ENCODE data around the gene APOL6. TPM values are rescaled to one million over a fixed set of nuclear protein-coding genes. Genes with fewer than 3 reads are reported as not detected.
"Not testable (repeated sequence)": the region's sequence is repeated elsewhere in the genome, so short reads cannot be mapped to it uniquely, and the experiment has no call there.

APOL6 gene
- total and polyA plus RNA-seq, 2 of the 4 experiments (the other 2 are of a cell fraction): 1.2 to 7.2 TPM

DNA sequence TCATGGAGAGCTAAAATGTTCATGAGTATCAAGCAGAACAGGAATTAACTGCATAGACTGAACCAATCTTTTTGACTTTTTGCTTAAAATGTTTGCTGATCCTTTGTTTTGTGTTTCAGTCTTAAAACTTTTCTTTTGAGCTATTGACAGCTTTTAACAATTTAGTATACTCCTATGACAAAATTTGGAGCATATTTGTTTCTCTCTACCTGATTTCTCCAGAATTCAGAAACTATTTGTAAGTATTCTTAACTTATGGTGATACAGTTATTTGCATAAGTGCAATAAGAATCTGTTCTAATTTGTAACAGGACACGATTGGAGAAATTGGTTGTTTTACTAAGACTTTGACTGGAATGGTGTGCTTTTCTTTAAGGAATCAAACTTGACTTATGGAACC, 18.5 kb downstream of the APOL6 start:
- H3K56ac ChIP-seq (ENCODE audit: extremely low read depth, insufficient read depth, low read length); H4K5ac ChIP-seq (ENCODE audit: low read depth, low read length); H2AK9ac ChIP-seq (replicated peaks; ENCODE audit: low read depth, low read length, poor library complexity); H2AK5ac ChIP-seq (ENCODE audit: low read depth, low read length); ATAC-seq (ENCODE audit: low read depth); H3K4me1 ChIP-seq (ENCODE audit: control insufficient read depth, insufficient read depth, low read length); H3K27me3 ChIP-seq (ENCODE audit: control insufficient read depth, insufficient read depth, low read length); DNase-seq; H3K14ac ChIP-seq (replicated peaks; ENCODE audit: low read depth, low read length); H3K4me3 ChIP-seq (ENCODE audit: insufficient read depth, low read depth, low read length); POLR2A ChIA-PET (ENCODE audit: unreplicated experiment); H2AFZ ChIP-seq (replicated peaks; ENCODE audit: low read length, poor library complexity); H3K23ac ChIP-seq (ENCODE audit: low read depth, low read length); H3K18ac ChIP-seq (ENCODE audit: low read depth, low read length); H3K9ac ChIP-seq (ENCODE audit: low read depth, low read length); H3K27ac ChIP-seq (ENCODE audit: insufficient read depth, low read length); H4K20me1 ChIP-seq (ENCODE audit: insufficient read depth, low read length); H3K4ac ChIP-seq (ENCODE audit: low read depth, low read length); H3K9me1 ChIP-seq (ENCODE audit: insufficient read depth, low read length); H2BK120ac ChIP-seq (ENCODE audit: low read depth, low read length); H4K8ac ChIP-seq (ENCODE audit: low read depth in 2 of 2, low read length in 2 of 2); CTCF ChIA-PET; dilution Hi-C loops (cut with HindIII; ENCODE audit: low sequenced_read_pairs, unreplicated experiment); H4K91ac ChIP-seq (ENCODE audit: insufficient read depth, low read depth, low read length); H3K4me2 ChIP-seq (ENCODE audit: low read depth, low read length); BruUV-seq (replicated peaks); H2BK5ac ChIP-seq (ENCODE audit: low read depth, low read length, poor library complexity, severe bottlenecking); in situ Hi-C loops (cut with MboI; ENCODE audit: low sequenced_read_pairs); H3K36me3 ChIP-seq (ENCODE audit: control insufficient read depth, insufficient read depth, low read length); H2BK20ac ChIP-seq (ENCODE audit: low read depth, low read length); H2BK15ac ChIP-seq (ENCODE audit: low read depth, low read length): not testable (repeated sequence)
- peaks cover 0 to 10% of the 10 kb centered on the region in 2 experiments; a peak in 1 of 4 replicates for H3K79me1 ChIP-seq (ENCODE audit: low read depth in 1 of 2, low read length in 2 of 2)
- peaks cover 14% of the 10 kb centered on the region for H3K9me3 ChIP-seq (ENCODE audit: control insufficient read depth, insufficient read depth, low read length)
- intact Hi-C loops (cut with micrococcal nuclease): loop anchor here (5.0 kb wide), 1 partner anchor 41 kb away; no protein-coding TSS in a partner anchor
- WGBS, 2 experiments (ENCODE audit: extremely low coverage in 2 of 2, insufficient read length in 1 of 2): no CpG with 5 or more reads among the region's 1 CpG
